Activated T-helper 2 cell treated with anti-CD3 and anti-CD28 coated beads, Interferon-gamma antibody, Interleukin-2, Interleukin-4, amounts not matched to agents 10 μg/mL and 5 μg/mL and 100 μg/mL, durations not matched to agents 14 hours and 24 hours and 36 hours (primary cell): Measurements from ENCODE around the gene CFAP61. TPM values are rescaled to one million over a fixed set of nuclear protein-coding genes. Genes with fewer than 3 reads are reported as not detected.
A peak's percentile ranks its signal among the peaks of the same experiment; 100 is the strongest.

Source experiments
- DNase-seq: peaks from one replicate; pipeline ENCODE4 v3.0.0; 2021; ENCODE audit warnings: low spot score
- H3K27ac Mint-ChIP-seq: one replicate; pipeline ENCODE4 v1.8.0; 2021; ENCODE audit warnings: mixed read lengths
- H3K27me3 Mint-ChIP-seq: one replicate; pipeline ENCODE4 v1.8.0; 2021; ENCODE audit warnings: low read depth, mixed read lengths
- H3K36me3 Mint-ChIP-seq: one replicate; pipeline ENCODE4 v1.8.0; 2021; ENCODE audit warnings: low read depth, mixed read lengths
- H3K4me1 Mint-ChIP-seq: one replicate; pipeline ENCODE4 v1.8.0; 2021; ENCODE audit warnings: low read depth, mixed read lengths
- H3K4me3 Mint-ChIP-seq: one replicate; pipeline ENCODE4 v1.8.0; 2021; ENCODE audit warnings: low read depth, mild to moderate bottlenecking, moderate library complexity, mixed read lengths
- H3K9me3 Mint-ChIP-seq: one replicate; pipeline ENCODE4 v1.8.0; 2021; ENCODE audit warnings: mixed read lengths
- intact Hi-C: fragments of 100-400 bp; cut with micrococcal nuclease; formaldehyde crosslinking; loops from one replicate; pipeline ENCODE4 v1.15.1; 2023
- total RNA-seq: library from RNA; stranded (reverse); gene quantifications from 2 replicates; pipeline ENCODE4 v1.2.3, GENCODE V29; 2022

CFAP61 gene
- total RNA-seq, 1 donor from 2014 or later, result not detected

DNA sequence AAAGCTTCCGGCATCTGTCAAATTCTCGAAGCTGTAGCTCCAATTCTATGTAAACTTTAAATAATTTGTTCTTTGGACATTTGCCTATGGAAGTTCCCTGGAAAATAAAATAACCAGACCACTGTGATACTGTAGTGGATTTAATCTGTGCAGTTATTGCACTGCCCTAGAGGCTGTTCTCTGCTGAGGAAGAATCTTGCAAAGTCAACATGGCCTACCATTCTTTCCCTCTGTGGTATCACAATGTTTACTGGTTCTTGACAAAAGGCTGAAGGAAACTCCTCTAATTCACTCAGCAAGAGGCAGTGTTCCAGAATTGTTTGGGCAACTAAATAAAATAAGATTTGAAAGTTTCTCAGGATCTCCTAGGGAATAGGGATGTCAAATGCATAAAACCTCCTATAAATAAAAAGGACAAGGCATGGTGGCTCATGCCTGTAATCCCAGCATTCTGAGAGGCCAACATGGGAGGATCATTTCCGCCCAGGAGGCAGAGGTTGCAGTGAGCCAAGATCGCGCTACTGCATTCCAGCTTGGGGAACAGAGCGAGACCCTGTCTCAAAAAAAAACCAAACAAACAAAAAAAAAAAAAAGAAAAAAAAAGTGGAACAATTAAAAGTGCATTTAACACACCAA is 12.5 kb upstream of the CFAP61 start:
- H3K27me3 Mint-ChIP-seq, result no peaks in the 10 kb centered on the region
- peaks cover 82% of the 10 kb centered on the region for H3K36me3 Mint-ChIP-seq
- H3K4me3 Mint-ChIP-seq, result no peak overlapping the region
- intact Hi-C loops, result no loop called here
- DNase-seq, result no peak
- no peak overlapping the region for H3K27ac Mint-ChIP-seq
- H3K9me3 Mint-ChIP-seq, result no peaks in the 10 kb centered on the region
- no peaks in the 10 kb centered on the region for H3K4me1 Mint-ChIP-seq

DNA sequence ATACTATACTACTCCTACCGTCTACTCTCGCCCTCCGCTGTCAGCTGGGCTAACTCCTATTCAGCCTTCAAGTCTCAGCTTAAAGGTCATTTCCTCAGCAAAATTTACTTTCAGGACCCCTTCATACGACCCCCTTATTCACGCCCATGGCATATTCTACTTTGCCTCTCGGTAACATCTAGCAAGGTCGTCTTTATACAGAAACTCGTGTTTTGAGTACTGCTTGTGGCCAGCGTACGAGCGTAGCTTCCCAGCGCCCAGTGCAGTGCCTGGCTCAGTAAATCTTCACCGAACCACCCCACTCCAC is 612 bp upstream of the CFAP61 start:
- intact Hi-C loops, result loop anchor here (1.0 to 10.0 kb wide), 3 partner anchors 34 to 1257 kb away; partner anchors contain the start of gene NAA20
- Mint-ChIP-seq H3K27me3 (peaks cover 4% of the 10 kb centered on the region), H3K4me1 (peaks cover 9% of the 10 kb centered on the region)

DNA sequence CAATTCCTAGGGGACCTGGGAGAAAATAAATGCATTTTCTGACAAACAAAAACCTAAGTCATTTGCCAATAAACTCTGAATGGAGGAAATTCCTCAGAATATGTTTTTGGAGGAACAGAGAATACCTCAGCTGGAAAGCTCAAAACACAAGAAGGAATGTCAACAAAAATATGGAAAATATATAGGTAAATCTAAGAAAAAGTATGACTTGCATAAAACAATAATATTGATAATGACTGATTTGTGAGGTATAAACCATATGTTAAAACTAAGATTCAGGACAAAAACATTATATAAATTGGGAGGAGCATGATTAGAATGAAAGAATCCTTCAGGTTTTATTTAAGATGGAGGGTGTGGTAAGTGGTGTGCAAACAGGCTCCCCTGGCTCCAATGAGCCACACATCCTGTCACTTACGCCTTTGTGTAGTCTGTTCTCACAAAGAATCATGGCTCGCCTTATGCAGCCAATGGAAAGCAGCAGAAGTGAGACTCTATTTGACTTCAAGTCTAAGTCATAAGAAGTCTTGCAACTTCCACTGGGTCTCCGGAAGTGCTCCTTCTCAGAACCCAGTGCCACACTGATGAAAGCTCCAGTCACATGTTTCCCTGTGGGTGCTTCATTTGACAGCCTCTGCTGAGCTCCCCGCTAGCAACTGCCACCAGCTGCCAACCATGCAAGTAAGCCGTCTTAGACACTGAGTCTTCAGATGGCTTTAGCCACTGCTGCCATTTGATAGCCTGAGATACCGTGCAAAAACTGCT is 8.1 kb downstream of the CFAP61 start:
- no peak for DNase-seq
- peaks cover 24% of the 10 kb centered on the region for H3K27me3 Mint-ChIP-seq
- H3K4me1 Mint-ChIP-seq, result no peaks in the 10 kb centered on the region
- no peak overlapping the region for H3K27ac Mint-ChIP-seq
- no peaks in the 10 kb centered on the region for H3K36me3 Mint-ChIP-seq
- no peak overlapping the region for H3K4me3 Mint-ChIP-seq
- no peaks in the 10 kb centered on the region for H3K9me3 Mint-ChIP-seq
- intact Hi-C loops, result loop anchor here (5.0 kb wide), 1 partner anchor 133 kb away; no protein-coding TSS in a partner anchor

More for the DNA sequence above, 612 bp upstream of the CFAP61 start:
- DNase-seq, result no peak
- peak overlapping the region; percentile 90 for H3K27ac Mint-ChIP-seq
- H3K4me3 Mint-ChIP-seq, result peak overlapping the region; percentile 96
- peaks cover 32% of the 10 kb centered on the region for H3K36me3 Mint-ChIP-seq
- no peaks in the 10 kb centered on the region for H3K9me3 Mint-ChIP-seq

DNA sequence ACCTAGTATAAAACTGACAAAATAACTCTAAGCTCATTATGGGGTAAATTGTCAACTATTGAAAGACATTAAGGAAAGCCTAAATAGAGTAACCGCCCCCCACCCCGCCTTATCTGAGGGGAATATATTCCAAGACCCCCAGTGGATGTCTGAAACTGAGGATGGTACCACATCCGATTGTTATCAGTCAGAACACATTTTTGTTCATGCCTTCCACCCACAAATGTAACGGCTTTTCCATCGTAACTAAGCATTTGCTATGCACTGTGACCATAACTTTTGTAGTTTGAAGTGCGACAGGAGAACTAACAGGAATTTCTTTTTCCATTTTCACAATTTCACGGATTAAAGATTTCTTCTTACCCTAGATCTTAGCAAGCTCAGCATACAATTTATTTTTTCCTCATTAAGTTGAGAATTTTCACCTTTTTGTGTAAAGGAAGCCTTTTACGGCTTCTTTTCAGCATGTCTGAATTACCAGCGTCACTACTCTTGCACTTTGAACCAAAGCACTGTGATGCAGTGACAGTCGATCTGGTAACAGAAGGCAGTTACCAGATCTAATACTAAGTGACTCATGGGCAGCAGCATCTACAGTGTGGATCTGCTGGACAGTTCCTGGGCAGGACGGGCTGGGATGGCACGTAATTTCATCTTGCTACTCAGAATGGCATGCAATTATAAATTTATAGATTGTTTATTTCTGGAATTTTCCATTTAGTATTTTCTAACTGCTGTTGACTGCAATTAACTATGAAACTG is 11.8 kb downstream of the CFAP61 start:
- no peak for DNase-seq
- Mint-ChIP-seq H3K36me3 (no peaks in the 10 kb centered on the region), H3K27me3 (peaks cover 21% of the 10 kb centered on the region), H3K9me3 (no peaks in the 10 kb centered on the region), H3K27ac (no peak overlapping the region), H3K4me3 (no peak overlapping the region), H3K4me1 (no peaks in the 10 kb centered on the region)
- intact Hi-C loops, result loop anchor here (5.0 kb wide), 1 partner anchor 137 kb away; no protein-coding TSS in a partner anchor

DNA sequence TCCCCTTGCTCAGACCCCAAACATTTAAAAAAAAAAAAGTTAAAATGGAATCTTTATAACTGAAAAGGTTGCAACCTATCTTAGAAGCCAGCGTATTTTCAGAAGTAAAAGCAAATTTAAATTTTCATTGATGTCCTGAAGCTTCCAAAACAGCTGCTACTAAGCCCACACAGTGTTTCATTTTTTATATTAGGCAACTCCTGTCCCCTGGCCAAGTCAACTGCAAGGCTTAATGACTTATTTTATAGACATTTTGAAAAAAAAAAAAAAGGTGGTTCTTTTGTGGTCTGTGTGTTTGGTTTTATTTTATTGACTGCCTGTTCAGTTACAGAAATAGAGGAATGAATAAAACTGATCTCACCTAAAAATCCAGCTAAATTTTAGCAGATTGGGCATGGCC is 13.0 kb downstream of the CFAP61 start:
- H3K4me1 Mint-ChIP-seq, result no peaks in the 10 kb centered on the region
- H3K27ac Mint-ChIP-seq, result no peak overlapping the region
- intact Hi-C loops, result no loop called here
- H3K4me3 Mint-ChIP-seq, result no peak overlapping the region
- no peaks in the 10 kb centered on the region for H3K9me3 Mint-ChIP-seq
- no peak for DNase-seq
- no peaks in the 10 kb centered on the region for H3K36me3 Mint-ChIP-seq
- peaks cover 20% of the 10 kb centered on the region for H3K27me3 Mint-ChIP-seq

DNA sequence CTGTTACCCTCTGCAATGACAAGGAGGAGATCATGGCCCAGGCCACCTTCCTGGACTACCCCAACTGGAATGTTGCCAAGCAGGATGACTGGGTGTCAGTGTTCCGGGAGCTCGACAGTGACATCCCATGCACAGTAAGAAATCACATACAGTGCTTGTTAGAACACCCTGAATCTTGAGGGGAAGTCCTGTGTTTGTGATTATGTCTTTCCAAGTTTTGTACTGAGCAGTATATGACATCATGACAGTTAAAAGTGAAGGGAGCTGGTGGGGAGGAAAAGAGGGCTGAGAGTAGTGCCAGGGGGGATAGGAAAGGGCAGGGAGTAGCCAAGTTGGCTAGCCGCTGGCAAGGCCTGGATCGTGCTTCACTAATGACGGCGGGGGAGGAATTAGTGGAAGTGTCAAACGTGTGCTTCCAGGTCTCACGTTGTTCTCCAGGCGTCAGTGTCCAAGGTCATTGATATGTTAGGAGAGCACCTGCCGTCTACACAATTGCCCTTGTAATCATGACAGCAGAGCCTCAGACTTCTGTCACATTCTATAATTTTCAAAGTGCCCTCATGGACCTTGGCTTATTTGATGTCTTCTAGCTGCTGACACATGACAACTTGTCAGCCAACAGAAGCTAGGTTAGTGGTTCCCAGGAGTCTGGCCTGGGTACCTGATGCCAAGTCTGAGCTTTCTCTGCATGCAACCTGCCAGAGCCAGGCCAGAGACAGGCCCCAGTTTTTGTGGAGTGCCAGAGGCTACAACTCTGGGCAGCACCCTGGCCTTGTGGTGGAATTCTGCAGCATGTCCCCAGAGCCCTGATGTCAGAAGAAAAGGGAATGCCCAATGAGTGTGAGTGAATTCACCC is 18.8 kb downstream of the CFAP61 start:
- Mint-ChIP-seq H3K27me3 (no peaks in the 10 kb centered on the region), H3K4me1 (no peaks in the 10 kb centered on the region), H3K27ac (no peak overlapping the region), H3K4me3 (no peak overlapping the region), H3K36me3 (no peaks in the 10 kb centered on the region), H3K9me3 (no peaks in the 10 kb centered on the region)
- no peak for DNase-seq
- intact Hi-C loops, result no loop called here

DNA sequence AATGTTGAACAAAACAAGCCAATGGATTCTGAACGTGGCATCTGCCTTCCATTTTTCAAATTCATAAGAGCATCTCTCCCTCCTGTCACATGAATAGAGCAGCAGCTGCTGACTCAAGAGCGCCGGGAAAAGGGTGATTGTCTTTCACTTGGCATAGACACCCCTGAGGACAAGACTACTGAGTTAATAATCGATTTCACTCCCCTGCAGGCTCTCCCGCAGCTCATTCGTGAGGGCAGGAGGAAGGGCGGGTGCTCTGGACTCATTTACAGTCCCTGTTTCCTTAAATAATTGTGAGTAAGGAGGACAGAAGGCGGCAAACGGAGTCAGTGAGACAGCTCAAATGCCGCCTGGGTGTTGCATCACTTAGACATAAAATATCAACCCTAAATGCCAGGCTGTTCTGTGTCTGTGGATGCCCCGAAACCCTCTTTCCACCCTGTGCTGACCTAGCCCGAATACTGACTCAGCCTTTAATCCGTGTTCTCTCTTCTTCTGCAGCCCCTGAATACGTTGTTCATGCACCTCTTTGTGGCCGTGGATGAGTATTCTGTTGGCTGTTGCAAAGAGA is 21.6 kb downstream of the CFAP61 start:
- intact Hi-C loops, result no loop called here
- Mint-ChIP-seq H3K4me3 (no peak overlapping the region), H3K36me3 (no peaks in the 10 kb centered on the region), H3K4me1 (no peaks in the 10 kb centered on the region), H3K27me3 (peaks cover 12% of the 10 kb centered on the region), H3K27ac (no peak overlapping the region), H3K9me3 (no peaks in the 10 kb centered on the region)
- no peak for DNase-seq

DNA sequence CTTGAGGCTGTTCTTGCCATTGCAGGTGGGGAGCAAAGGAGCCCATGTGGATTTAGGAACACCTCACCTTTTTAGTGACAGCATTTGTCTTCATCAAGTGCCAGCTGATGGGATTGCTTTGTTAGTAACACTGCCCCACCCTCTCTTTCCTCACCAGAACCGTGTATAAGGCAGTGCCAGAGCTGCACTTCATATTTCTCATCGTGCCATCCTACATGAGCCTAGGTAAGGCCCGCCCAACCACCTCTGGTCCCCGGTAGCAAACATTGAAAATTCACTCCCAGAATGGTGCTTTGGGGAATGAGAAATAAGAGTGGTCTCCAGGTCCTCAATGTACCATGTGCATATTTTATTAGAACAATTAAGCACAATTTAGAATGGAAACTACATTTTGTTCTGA is 22.7 kb downstream of the CFAP61 start:
- Mint-ChIP-seq H3K4me3 (no peak overlapping the region), H3K4me1 (no peaks in the 10 kb centered on the region), H3K27ac (no peak overlapping the region), H3K36me3 (no peaks in the 10 kb centered on the region), H3K27me3 (peaks cover 15% of the 10 kb centered on the region), H3K9me3 (no peaks in the 10 kb centered on the region)
- no peak for DNase-seq
- intact Hi-C loops, result no loop called here

DNA sequence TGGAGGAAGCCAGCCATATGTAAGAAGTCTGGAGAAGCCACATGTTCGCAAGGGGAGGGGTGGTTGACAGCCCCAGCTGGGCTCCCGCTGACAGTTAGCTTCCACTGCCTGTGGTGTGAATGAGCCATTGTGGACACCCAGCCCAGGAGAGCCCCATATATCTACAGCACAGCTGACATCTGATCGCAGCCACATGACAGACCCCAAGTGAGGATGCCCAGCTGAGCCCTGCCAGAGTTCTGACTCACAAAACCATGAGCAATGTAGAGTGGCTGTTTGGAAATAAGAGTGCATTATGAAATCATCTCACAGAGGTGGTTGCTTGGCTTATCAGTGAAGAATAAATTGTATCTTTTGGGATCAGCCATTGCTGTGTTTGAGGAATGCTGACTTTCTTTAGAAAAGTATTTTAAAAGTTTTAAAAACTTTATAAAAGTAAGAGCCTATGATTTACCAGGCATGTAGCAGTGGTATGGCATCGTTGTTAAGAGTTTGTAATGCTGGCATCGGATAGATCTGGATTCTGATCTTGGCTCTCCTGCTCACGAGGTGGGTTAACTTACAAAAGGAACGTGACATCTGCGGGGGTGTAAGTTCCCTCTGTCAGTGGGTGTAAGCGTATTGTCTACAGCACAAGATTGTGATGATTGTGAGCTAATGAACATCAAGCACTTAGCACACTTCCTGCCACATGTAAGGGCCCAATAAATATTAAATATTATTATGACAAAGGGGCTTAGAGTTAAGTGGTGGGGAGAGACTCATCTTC is 24.1 kb downstream of the CFAP61 start:
- no peak overlapping the region for H3K27ac Mint-ChIP-seq
- H3K4me1 Mint-ChIP-seq, result no peaks in the 10 kb centered on the region
- H3K36me3 Mint-ChIP-seq, result no peaks in the 10 kb centered on the region
- DNase-seq, result no peak
- intact Hi-C loops, result no loop called here
- no peak overlapping the region for H3K4me3 Mint-ChIP-seq
- H3K9me3 Mint-ChIP-seq, result no peaks in the 10 kb centered on the region
- peaks cover 16% of the 10 kb centered on the region for H3K27me3 Mint-ChIP-seq

DNA sequence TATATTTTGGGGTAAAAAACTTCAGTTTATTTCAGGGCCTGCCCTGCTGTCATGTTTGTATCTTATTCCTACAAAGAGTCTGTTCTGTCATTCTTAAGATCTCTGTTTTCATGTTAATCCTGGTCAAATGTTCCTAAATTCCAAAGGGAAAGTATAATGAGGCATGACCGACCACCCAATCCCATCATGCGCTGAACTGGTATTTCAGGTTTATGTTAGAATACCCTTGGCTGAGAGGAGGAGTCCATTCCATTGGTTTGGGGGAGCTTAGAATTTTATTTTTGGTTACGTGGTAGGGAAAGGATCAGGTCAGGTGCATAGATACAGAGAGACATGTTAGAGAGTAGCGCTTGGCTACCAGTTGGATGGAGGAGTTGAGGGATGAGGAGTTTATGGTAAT is 25.7 kb downstream of the CFAP61 start:
- Mint-ChIP-seq H3K36me3 (no peaks in the 10 kb centered on the region), H3K9me3 (no peaks in the 10 kb centered on the region), H3K4me1 (no peaks in the 10 kb centered on the region), H3K27ac (no peak overlapping the region), H3K27me3 (peaks cover 20% of the 10 kb centered on the region), H3K4me3 (no peak overlapping the region)
- intact Hi-C loops, result no loop called here
- DNase-seq, result no peak

DNA sequence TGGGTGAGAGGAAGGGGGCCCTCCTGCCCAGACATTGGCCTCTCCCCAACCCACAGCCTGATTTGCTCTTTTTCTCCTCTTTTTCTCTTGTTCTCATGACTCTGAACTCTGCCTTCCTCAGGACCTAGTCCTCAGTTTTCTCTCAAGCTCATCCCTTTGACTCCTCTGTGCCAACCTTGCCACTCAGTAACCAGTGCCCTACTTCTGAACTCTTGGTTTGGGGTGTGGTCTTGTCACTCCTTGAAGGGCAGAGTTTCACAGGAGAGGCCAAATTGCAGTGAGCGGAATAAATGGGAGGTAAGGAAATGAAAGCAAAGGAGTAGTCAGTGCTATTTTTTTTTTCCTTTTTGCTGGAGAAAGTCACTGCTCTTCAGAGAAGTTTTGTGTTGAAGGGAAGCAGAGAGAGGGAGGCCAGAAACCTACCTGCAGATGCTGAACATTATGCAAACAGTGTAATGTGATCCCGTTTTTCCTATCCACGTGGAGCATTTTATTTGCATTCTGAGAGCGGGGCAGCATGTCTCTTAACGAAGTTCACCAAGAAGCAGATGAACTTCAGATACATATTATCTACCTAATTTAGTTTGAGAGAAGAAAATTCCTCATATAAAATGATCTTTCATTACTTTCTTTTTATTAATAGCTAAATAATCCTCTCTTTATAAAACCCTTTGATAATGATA is 26.9 kb downstream of the CFAP61 start:
- Mint-ChIP-seq H3K36me3 (no peaks in the 10 kb centered on the region), H3K4me3 (no peak overlapping the region), H3K4me1 (peaks cover 2% of the 10 kb centered on the region), H3K27ac (no peak overlapping the region), H3K9me3 (no peaks in the 10 kb centered on the region), H3K27me3 (peaks cover 20% of the 10 kb centered on the region)
- DNase-seq, result no peak
- intact Hi-C loops, result no loop called here
